ENCODE data around the gene ATP7B.

The ATP7B gene

DNA sequence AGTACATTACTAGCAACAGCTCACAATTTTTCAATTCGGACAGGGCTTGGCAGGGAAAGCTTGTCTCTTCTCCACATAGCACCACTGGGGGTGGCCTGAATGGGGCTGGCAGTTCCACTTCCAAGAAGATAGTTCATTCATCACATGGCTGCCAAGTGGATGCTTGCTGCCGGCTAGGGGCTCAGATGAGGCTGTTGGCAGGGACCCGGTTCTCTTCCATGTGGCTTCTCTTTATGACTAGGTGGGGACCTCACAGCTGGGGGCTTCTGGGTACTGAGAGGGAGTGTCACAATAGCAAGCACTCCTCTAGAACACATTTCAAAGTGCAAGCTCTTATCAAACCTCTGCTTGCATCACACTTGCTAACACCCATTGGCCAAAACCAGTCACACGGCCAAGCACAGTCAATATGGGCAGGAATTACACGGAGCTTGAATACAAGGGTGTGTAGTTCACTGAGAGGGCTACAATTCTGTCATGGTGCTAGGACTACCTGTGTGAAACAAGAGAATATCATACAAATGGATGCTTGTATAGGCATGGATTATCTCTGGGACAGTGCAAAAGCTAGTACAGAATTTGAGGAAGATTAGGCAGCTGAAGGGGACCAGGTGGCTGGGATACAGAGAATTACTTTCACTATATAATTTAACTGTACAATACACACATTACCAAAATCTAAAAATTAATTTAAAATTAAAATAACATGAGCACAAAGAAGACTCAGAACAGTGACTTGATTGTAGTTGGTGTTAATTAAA lies 32.3 kb downstream of the ATP7B start:
- no peak for DNase-seq (ENCODE audit: extremely low read depth in 1 of 2, low read depth in 1 of 2)

GRCh38 chr13:51977625-51978024 lies 33.6 kb downstream of the ATP7B start:
- no peak for DNase-seq (ENCODE audit: extremely low read depth in 1 of 2, low read depth in 1 of 2)

- DNase-seq (ENCODE audit: extremely low read depth in 1 of 2, low read depth in 1 of 2): no peak
Measured at GRCh38 chr13:51976890-51977289, 34.4 kb downstream of the ATP7B start.

DNA sequence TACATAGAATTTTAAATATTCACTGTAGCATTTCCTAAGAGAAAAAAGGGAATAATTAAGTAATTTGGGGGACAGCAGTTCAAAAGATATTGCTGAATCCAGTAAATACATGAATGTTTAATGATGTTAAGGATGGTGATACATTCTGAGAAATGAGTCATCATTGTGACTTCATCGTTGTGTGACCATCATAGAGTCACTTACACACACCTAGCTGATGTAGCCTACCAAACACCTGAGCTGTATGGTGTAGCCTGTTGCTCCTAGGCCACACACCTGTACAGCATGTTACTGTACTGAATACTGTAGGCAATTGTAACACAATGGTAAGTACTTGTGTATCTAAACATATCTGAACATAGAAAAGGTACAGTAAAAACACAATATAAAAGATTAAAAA lies 34.8 kb downstream of the ATP7B start:
- no peak for DNase-seq (ENCODE audit: extremely low read depth in 1 of 2, low read depth in 1 of 2)

DNA sequence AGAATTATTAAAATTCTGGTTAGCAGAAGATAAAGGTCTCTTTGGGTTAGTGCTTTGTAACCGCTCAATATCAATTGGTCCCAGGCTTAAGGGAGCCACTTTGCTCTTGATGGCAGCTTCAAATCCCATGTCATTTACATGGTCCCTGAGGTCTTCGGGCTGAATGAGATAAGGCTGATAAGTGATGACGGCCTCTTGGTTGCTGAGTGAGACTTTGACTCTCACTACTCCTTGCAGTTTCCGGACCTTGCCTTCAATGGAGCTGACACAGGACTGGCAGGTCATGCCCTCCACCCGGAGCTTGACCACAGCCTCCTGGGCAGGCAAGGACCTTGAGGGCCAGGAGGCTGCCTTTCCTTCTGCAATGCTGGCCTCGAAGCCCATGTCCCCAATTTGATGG lies 36.8 kb downstream of the ATP7B start:
- DNase-seq (ENCODE audit: extremely low read depth in 1 of 2, low read depth in 1 of 2): no peak

GRCh38 chr13:51971520-51972426 lies 39.5 kb downstream of the ATP7B start:
- DNase-seq (ENCODE audit: extremely low read depth in 1 of 2, low read depth in 1 of 2): no peak

DNA sequence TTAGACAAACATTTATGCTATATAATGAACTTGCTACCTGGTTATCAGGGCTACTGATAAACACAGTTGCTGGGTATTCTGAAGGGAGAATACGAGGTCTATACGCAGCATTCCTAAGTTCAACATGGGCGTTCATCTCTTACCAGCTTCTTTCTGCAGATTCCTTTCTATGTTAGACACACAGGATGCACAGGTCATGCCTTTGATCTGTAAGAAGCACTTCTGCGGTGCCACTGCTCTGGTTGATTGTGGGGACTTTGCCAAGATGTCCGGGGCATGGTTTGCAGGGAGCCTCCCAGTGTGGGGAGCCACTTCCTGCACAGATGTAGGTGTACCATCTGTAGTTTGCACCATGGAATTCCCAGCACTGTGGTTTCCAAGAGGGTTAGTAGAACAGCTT lies 40.9 kb downstream of the ATP7B start:
- no peak for DNase-seq (ENCODE audit: extremely low read depth in 1 of 2, low read depth in 1 of 2)

GRCh38 chr13:51967482-51968446 lies 43.5 kb downstream of the ATP7B start:
- no peak for DNase-seq (ENCODE audit: extremely low read depth in 1 of 2, low read depth in 1 of 2)

DNA sequence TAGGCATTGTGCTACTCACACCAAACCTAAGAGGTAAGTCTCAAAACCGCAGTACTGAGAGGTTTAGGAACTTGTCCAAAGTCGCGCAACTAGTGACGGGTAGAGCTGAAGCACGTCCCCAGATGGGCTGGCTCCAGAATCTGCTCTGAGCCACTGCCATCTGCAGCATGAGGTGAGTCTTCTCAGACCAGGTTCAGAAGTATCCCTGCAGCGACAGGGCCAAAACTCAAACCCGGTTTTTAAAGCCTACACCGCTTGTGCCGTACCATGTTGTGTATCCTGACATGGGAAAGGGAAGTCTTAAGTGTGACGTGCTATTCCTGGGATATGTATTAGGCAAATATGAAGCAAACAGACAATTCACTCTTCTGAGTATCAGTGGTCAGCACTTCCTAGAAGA lies 45.1 kb downstream of the ATP7B start:
- DNase-seq (ENCODE audit: extremely low read depth in 1 of 2, low read depth in 1 of 2): no peak

- no peak for DNase-seq (ENCODE audit: extremely low read depth in 1 of 2, low read depth in 1 of 2)
Measured at GRCh38 chr13:51961493-51962403, 49.5 kb downstream of the ATP7B start.

DNA sequence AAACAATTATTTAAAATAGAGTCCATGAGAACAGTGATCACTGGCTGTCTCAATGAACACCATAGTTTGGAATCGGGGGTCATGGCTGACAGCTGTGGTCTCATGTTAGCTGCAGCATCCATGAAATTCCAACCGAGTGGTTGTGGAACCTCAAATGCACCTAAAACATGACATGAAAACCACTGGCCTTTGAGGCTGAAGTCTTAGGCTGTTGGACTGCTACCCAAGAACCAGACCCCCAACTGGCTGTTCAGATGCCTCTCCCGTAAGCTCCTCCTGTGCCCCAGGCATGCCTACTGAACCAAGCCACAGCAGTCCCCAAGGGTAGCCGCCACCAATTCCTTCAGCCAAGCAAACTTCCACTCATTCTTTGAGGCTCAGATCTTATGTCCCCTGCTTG lies 50.5 kb downstream of the ATP7B start:
- DNase-seq (ENCODE audit: extremely low read depth in 1 of 2, low read depth in 1 of 2): no peak

DNA sequence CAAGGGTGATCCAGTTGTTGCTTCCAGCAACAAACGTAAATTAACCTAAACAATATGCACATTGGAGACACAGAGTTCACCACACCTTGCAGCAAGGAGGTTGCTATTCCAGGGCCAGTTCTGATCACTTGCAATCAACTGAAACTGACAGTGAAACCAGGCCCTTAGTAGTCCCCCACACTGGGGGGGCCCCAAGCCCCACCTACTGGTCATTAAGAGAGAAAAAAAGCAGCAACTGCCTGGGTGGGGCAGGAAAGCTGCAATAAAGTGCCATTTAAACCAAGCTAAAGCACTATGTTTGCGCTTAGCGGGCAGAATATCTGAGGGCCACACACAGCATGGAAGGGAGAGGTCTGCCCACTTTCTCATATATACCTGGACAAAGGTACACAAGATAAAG lies 51.5 kb downstream of the ATP7B start:
- DNase-seq (ENCODE audit: extremely low read depth in 1 of 2, low read depth in 1 of 2): no peak

DNA sequence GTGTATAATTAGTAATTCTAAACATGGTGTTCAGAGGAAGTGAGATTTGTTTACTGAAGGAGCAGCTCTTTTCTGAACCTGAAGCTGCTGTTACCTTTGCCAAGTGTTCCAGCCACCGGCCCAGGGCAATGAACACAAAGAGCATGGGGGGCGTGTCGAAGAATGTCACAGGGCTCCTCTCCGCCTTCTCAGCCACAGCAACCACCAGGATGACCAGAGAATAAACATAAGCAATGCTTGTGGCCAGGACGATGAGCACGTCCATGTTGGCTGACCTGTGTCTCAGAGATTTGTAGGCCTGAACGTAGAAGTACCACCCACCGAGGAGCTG lies 53.1 kb downstream of the ATP7B start:
- DNase-seq (ENCODE audit: extremely low read depth in 1 of 2, low read depth in 1 of 2): no peak

DNA sequence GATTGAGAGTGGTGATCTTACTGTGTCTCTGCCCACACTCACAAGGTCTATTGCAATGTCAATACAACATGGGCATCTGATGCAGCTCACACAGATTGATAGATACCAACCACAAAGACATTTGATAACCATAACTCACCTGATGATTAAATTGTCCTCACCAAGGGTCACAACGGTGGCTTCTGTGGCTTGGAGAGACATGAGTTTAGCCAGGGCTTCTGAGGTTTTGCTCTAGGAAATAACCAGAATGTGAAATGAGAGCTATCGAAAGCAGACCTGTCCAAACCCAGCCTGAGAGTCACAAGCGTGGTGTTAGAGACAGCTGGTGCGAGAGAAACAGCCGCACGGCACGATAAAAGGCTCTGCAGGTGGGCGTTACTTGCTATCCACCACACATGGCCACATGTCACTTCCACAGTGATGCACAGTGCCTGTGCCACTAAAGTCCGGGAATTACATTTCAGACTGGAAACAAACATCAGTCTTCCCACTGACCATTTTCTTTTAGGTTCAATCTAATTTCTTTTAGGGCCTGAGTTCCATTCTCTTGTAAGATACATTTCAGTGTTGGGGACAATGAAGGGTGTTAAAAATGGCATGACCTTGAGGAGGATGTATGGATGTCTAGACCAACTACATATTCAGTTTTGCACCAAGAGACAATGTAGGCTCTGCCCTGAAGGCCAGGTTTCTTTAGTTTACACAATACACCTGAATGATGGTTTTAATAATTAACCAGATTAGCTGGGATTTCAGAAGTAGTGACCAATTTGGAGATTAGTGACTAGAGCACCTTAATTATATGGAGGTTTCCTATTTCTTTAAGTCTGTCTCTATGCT lies 53.7 kb downstream of the ATP7B start:
- no peak for DNase-seq (ENCODE audit: extremely low read depth in 1 of 2, low read depth in 1 of 2)

DNA sequence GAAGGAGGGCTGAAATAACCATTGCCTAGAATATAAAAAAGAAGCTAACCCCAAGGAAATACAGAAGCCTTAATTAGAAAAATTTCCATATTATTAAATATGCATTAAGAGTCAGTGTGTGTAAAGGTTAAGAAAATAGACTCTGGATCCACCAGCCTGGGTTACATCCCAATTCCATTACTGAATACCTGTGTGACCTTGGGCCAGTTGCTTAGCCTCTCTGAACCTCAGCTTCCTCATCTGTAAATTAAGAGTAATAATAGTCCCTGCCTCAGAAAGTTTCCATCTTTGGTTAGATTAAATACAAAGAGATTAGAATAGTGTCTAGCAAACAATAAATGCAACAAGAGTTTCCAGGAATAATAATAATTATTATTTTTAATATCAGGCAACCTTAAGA lies 54.5 kb downstream of the ATP7B start:
- DNase-seq (ENCODE audit: extremely low read depth in 1 of 2, low read depth in 1 of 2): no peak

DNA sequence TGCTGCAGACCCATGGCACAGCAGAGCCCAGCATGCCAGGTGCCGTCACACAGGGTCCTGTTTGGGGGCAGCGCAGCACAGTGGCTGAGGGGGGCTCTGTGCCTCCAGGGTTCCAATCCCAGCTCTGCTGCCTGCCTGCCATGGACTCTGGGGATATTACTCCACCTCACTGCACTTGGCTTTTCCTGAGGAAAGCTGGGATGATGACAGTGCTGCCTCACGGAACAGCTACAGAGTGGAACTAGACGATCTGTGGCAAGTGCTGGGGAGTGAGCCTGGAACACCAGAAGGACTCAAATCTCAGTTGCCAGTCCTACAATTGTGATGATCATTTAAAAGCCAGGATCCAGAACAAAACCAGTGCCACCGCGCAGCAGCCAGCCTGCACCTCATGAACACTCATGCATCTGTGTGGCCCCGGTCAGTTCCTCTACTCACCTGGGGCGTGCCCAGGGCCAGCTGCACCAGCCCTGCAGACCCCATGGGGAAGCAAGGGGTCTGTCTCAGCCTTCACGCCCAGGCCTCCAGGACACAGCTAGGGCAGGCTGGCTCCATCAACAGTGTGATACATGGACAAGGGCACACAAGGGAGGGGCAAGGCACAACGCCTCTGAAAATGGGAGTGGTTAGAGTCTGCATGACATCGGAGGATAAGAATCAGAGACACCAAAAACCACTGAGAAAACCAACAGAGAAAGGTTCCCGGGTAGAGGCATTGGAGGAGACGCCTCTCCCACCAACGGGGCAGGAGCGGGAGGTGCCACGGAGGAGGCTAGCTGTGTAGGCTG lies 55.2 kb downstream of the ATP7B start:
- DNase-seq (ENCODE audit: extremely low read depth in 1 of 2, low read depth in 1 of 2): no peak

- no peak for DNase-seq (ENCODE audit: extremely low read depth in 1 of 2, low read depth in 1 of 2)
Measured at GRCh38 chr13:51955281-51955771, 55.9 kb downstream of the ATP7B start.

Measured in activated CD8-positive, alpha-beta memory T cell treated with anti-CD3 and anti-CD28 coated beads for 1 hour (primary cell).